Endothelial cell of umbilical vein (primary cell): Measurements from ENCODE around the gene RPE. TPM values are rescaled to one million over a fixed set of nuclear protein-coding genes. Genes with fewer than 3 reads are reported as not detected.

Experiments
- BruUV-seq: library from RNA; stranded (reverse); fragments of 400-500 nt; replicated peaks from 2 replicates; lab custom pipeline; 2021; lab: Mats Ljungman, UMichigan
- CTCF ChIA-PET: fragments of 300-600, 350-600 bp; sonication (Branson Sonifier 250); formaldehyde crosslinking; loops from one replicate; lab custom pipeline; 2021; ENCODE audit warnings: antibody characterized with exemption, inconsistent platforms; lab: Charles Lee
- POLR2A ChIA-PET: fragments of 300-600, 350-600 bp; sonication (Branson Sonifier 250); formaldehyde crosslinking; loops from one replicate; lab custom pipeline; 2021; ENCODE audit warnings: antibody characterized with exemption, inconsistent platforms; lab: Charles Lee
- DNase-seq: peaks from one replicate; pipeline ENCODE4 v3.0.0-alpha.2; 2011; ENCODE audit warnings: low read depth, low spot score
- FAIRE-seq: peaks from 2 replicates; lab custom pipeline; 2011; peaks lifted over from hg19 to GRCh38; lab: Jason Lieb, UNC
- H2AFZ ChIP-seq: 2 replicates; pipeline ENCODE4 v1.6.0; 2012; ENCODE audit warnings: low read depth, low read length, control low read depth, inconsistent platforms
- H3K27ac ChIP-seq: 2 replicates; pipeline ENCODE4 v1.5.1; 2011; ENCODE audit warnings: low read depth, mild to moderate bottlenecking, control low read depth, low read length, moderate library complexity; ENCODE audit not compliant: insufficient read depth
- H3K27me3 ChIP-seq, 2 experiments: 2 replicates each; pipeline versions ENCODE4 v1.6.0 to v1.6.1; 2011; ENCODE audit warnings: low read length in 2 of 2, mixed read lengths in 1 of 2; ENCODE audit not compliant: control insufficient read depth in 2 of 2, insufficient read depth in 2 of 2
- H3K36me3 ChIP-seq, 2 experiments: 2 replicates in 1 of 2; 3 replicates in 1 of 2; pipeline ENCODE4 v1.5.1; 2011; ENCODE audit warnings: low read length in 2 of 2, mild to moderate bottlenecking in 1 of 2, moderate library complexity in 1 of 2; ENCODE audit not compliant: control insufficient read depth in 2 of 2, insufficient read depth in 2 of 2; ENCODE audit errors: extremely low read depth in 1 of 2
- H3K4me1 ChIP-seq: 3 replicates; pipeline ENCODE4 v1.5.1; 2011; ENCODE audit warnings: mild to moderate bottlenecking, low read length; ENCODE audit not compliant: control insufficient read depth, insufficient read depth; ENCODE audit errors: extremely low read depth
- H3K4me2 ChIP-seq: 2 replicates; pipeline ENCODE4 v1.6.1; 2011; ENCODE audit warnings: low read length, control low read depth, mixed read lengths; ENCODE audit not compliant: insufficient read depth
- H3K4me3 ChIP-seq, 3 experiments: fragments of 200-600 bp in 1 of 3; sonication (generic), shearing (Covaris generic) in 1 of 3; replicated peaks in 1 of 3; 2 replicates each; pipeline ENCODE4 v1.5.1; 2011 to 2016; ENCODE audit warnings: control low read depth in 3 of 3, low read length in 3 of 3, mild to moderate bottlenecking in 2 of 3, inconsistent platforms in 1 of 3, low read depth in 1 of 3, moderate library complexity in 1 of 3; ENCODE audit not compliant: insufficient read depth in 1 of 3
- H3K79me2 ChIP-seq: 2 replicates; pipeline ENCODE4 v1.6.0; 2012; ENCODE audit warnings: low read length, inconsistent platforms; ENCODE audit not compliant: control insufficient read depth, insufficient read depth
- H3K9ac ChIP-seq: replicated peaks from 2 replicates; pipeline ENCODE3; 2011; ENCODE audit warnings: low read length, control low read depth; ENCODE audit not compliant: insufficient read depth; ENCODE audit errors: extremely low read depth
- H3K9me1 ChIP-seq: replicated peaks from 3 replicates; pipeline ENCODE4 v1.6.0; 2011; ENCODE audit warnings: mild to moderate bottlenecking, low read length; ENCODE audit not compliant: control insufficient read depth, insufficient read depth; ENCODE audit errors: extremely low read depth
- H3K9me3 ChIP-seq: replicated peaks from 2 replicates; pipeline ENCODE4 v1.5.1; 2012; ENCODE audit warnings: low read length, inconsistent platforms; ENCODE audit not compliant: control insufficient read depth, insufficient read depth
- H4K20me1 ChIP-seq: replicated peaks from 2 replicates; pipeline ENCODE3; 2011; ENCODE audit warnings: mild to moderate bottlenecking, low read length; ENCODE audit not compliant: control insufficient read depth, insufficient read depth; ENCODE audit errors: extremely low read depth
- CTCF ChIP-seq, 2 donors: IDR thresholded peaks; 1 replicate in 1 of 2; 2 replicates in 1 of 2; pipeline ENCODE4 v1.5.1; 2011; ENCODE audit warnings: low read length in 2 of 2, mild to moderate bottlenecking in 2 of 2, moderate library complexity in 2 of 2, control low read depth in 1 of 2, inconsistent platforms in 1 of 2, low read depth in 1 of 2; ENCODE audit not compliant: insufficient read depth in 1 of 2; ENCODE audit errors: extremely low read depth in 1 of 2
- EZH2 ChIP-seq: IDR thresholded peaks from 2 replicates; pipeline ENCODE4 v1.6.1; 2012; ENCODE audit warnings: borderline replicate concordance, low read depth, mild to moderate bottlenecking, moderate library complexity, low read length, inconsistent platforms; ENCODE audit not compliant: severe bottlenecking
- FOS ChIP-seq: IDR thresholded peaks from 2 replicates; pipeline ENCODE4 v1.6.1; 2011; ENCODE audit warnings: mild to moderate bottlenecking, low read length, moderate library complexity, borderline replicate concordance; ENCODE audit not compliant: insufficient read depth
- GATA2 ChIP-seq: IDR thresholded peaks from 2 replicates; pipeline ENCODE4 v1.7.0; 2011; ENCODE audit warnings: low read depth, mild to moderate bottlenecking, moderate library complexity, mixed read lengths, low read length; ENCODE audit not compliant: insufficient read length, insufficient read depth
- JUN ChIP-seq: IDR thresholded peaks from 2 replicates; pipeline ENCODE4 v1.6.1; 2011; ENCODE audit warnings: borderline replicate concordance, low read depth; ENCODE audit not compliant: insufficient read length, insufficient read depth
- MAX ChIP-seq: IDR thresholded peaks from 2 replicates; pipeline ENCODE4 v1.6.1; 2011; ENCODE audit not compliant: insufficient read depth, insufficient read length
- MYC ChIP-seq: IDR thresholded peaks from one replicate; pipeline ENCODE4 v1.6.1; 2011; ENCODE audit warnings: mild to moderate bottlenecking, low read depth, low read length
- POLR2A ChIP-seq: IDR thresholded peaks from 2 replicates; pipeline ENCODE4 v1.6.1; 2012; ENCODE audit warnings: low read depth, mild to moderate bottlenecking, control low read depth, low read length
- POLR2AphosphoS5 ChIP-seq: IDR thresholded peaks from 2 replicates; pipeline ENCODE4 v1.6.1; 2012; ENCODE audit warnings: low read depth, mild to moderate bottlenecking, control low read depth, low read length, moderate library complexity; ENCODE audit not compliant: insufficient read depth
- dilution Hi-C: fragments of 300-500 bp; cut with MboI; formaldehyde crosslinking; loops from one replicate; pipeline ENCODE4 v1.15.0; 2019; ENCODE audit warnings: low sequenced_read_pairs; ENCODE audit not compliant: extremely low pct_ligation_motif_present
- intact Hi-C: fragments of 100-400 bp; cut with micrococcal nuclease; formaldehyde crosslinking; loops from one replicate; pipeline ENCODE4 v1.10.0; 2022
- polyA plus RNA-seq, 4 experiments: library from polyadenylated mRNA; depleted of rRNA in 3 of 4; stranded (reverse) in 3 of 4; unstranded in 1 of 4; fragments of >200 nt; gene quantifications; 2 replicates each; pipeline versions ENCODE4 v1.2.1 to v1.2.3, GENCODE V29; 2011 to 2012; ENCODE audit warnings: missing spikeins in 1 of 4
- total RNA-seq: library from RNA; stranded (reverse); gene quantifications from 2 replicates; pipeline ENCODE4 v1.2.3, GENCODE V29; 2021

RPE gene
- total and polyA plus RNA-seq, 2 donors (not counting 3 experiments of a cell fraction or from before 2014, with no cell fraction given): 60.7 to 97.4 TPM

GRCh38 chr2:209985874-209986273 lies 16.6 kb upstream of the RPE start:
- Histone ChIP-seq H4K20me1 (no peaks in the 10 kb centered on the region), H3K4me2 (no peak overlapping the region), H3K4me3 (no peak overlapping the region), H3K36me3 (no peaks in the 10 kb centered on the region), H3K9me1 (no peaks in the 10 kb centered on the region), H3K79me2 (no peaks in the 10 kb centered on the region), H3K27me3 (peaks cover 7 to 9% of the 10 kb centered on the region in 2 experiments), H3K9me3 (no peaks in the 10 kb centered on the region), H3K27ac (no peak overlapping the region), H2AFZ (no peak overlapping the region), H3K4me1 (no peaks in the 10 kb centered on the region), H3K9ac (no peak overlapping the region)
- TF ChIP-seq MYC: no peak
- TF ChIP-seq GATA2: no peak
- no peak for TF ChIP-seq EZH2
- TF ChIP-seq POLR2A: no peak
- TF ChIP-seq POLR2AphosphoS5: no peak
- no peak for TF ChIP-seq MAX
- TF ChIP-seq JUN: no peak
- TF ChIP-seq CTCF (IDR thresholded peaks at IDR 0.05; ENCODE audit: extremely low read depth in 1 of 2, insufficient read depth in 1 of 2, low read depth in 1 of 2, low read length in 2 of 2): no peak
- TF ChIP-seq FOS: no peak
- FAIRE-seq: no peak
- no TSS peak for BruUV-seq
- DNase-seq: no peak
- CTCF ChIA-PET: interaction anchor here (0.9 to 1.6 kb wide), 4 partner anchors 13 to 213 kb away, joined by 3 to 5 read pairs (median 3); no protein-coding TSS in a partner anchor
- dilution Hi-C loops: no loop called here
- intact Hi-C loops: no loop called here
- POLR2A ChIA-PET: no interaction called here
